ENCODE measurements around the gene CDK13. TPM values are rescaled to one million over a fixed set of nuclear protein-coding genes. Genes with fewer than 3 reads are reported as not detected.

The CDK13 gene
- total RNA-seq, 1 donor from 2014 or later = 68.6 TPM

DNA sequence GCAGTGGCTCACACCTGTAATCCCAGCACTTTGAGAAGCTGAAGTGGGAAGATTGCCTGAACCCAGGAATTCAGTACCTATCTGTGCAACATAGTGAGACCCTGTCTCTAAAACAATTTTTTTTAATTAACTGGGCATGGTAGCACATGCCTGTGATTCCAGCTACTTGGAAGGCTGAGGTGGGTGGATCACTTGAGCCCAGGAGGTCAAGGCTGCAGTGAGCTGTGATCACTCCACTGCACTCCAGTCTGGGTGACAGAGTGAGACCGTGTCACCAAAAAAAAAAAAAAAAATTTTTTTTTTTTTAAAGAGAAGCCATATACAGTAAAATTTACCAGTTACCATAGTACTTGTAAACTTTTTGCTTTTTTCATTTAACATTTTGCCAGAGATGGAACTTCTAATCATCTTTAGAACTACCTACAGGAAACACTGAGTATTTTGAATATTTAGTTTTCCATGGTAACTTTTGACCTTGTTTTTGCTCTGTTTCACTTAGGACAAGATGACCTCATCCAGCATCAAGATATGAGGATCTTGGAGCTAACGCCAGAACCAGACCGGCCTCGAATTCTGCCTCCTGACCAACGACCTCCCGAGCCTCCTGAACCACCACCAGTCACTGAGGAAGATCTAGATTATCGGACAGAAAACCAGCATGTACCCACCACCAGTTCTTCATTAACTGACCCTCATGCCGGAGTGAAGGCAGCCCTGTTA is 143.7 kb downstream of the CDK13 start:
- Histone ChIP-seq H3K36me3 (peaks cover 28 to 59% of the 10 kb centered on the region in 2 donors), H3K27me3 (no peaks in the 10 kb centered on the region), H3K4me3 (no peak overlapping the region), H3K27ac (no peak overlapping the region), H3K9me3 (no peaks in the 10 kb centered on the region), H3K4me1 (peaks cover 0 to 3% of the 10 kb centered on the region in 2 donors)
- intact Hi-C loops (cut with DNase I) = no loop called here
- TF ChIP-seq, protein P1, sequence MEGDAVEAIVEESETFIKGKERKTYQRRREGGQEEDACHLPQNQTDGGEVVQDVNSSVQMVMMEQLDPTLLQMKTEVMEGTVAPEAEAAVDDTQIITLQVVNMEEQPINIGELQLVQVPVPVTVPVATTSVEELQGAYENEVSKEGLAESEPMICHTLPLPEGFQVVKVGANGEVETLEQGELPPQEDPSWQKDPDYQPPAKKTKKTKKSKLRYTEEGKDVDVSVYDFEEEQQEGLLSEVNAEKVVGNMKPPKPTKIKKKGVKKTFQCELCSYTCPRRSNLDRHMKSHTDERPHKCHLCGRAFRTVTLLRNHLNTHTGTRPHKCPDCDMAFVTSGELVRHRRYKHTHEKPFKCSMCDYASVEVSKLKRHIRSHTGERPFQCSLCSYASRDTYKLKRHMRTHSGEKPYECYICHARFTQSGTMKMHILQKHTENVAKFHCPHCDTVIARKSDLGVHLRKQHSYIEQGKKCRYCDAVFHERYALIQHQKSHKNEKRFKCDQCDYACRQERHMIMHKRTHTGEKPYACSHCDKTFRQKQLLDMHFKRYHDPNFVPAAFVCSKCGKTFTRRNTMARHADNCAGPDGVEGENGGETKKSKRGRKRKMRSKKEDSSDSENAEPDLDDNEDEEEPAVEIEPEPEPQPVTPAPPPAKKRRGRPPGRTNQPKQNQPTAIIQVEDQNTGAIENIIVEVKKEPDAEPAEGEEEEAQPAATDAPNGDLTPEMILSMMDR (IDR thresholded peaks at IDR 0.05) = no peak
- no peak for DNase-seq (ENCODE audit: low spot score in 2 of 2)

DNA sequence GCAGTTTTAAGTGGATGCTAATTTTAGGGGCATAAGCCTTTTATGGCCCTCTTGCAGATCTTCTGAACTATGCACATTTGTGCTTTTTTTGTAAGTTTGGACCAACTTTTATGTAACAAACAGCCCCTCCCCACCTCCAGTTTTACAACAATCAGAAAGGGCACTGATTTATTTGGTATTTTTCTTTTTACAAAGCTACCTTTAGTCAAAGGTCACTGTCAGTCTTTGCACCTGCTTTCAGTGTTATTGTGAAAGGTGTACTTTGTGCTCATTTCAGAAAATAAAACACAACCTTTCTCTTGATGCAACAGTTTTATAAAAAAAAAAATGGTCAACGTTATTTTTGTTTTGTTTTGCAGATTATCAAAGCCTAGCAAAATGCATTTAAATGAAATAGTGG is 145.2 kb downstream of the CDK13 start:
- TF ChIP-seq, protein P1 (IDR thresholded peaks at IDR 0.05) = no peak
- Histone ChIP-seq H3K36me3 (peaks cover 21 to 44% of the 10 kb centered on the region in 2 donors), H3K4me1 (peaks cover 0 to 3% of the 10 kb centered on the region in 2 donors), H3K9me3 (no peaks in the 10 kb centered on the region), H3K4me3 (no peak overlapping the region), H3K27me3 (no peaks in the 10 kb centered on the region), H3K27ac (no peak overlapping the region)
- intact Hi-C loops (cut with DNase I) = no loop called here
- DNase-seq (ENCODE audit: low spot score in 2 of 2) = no peak

DNA sequence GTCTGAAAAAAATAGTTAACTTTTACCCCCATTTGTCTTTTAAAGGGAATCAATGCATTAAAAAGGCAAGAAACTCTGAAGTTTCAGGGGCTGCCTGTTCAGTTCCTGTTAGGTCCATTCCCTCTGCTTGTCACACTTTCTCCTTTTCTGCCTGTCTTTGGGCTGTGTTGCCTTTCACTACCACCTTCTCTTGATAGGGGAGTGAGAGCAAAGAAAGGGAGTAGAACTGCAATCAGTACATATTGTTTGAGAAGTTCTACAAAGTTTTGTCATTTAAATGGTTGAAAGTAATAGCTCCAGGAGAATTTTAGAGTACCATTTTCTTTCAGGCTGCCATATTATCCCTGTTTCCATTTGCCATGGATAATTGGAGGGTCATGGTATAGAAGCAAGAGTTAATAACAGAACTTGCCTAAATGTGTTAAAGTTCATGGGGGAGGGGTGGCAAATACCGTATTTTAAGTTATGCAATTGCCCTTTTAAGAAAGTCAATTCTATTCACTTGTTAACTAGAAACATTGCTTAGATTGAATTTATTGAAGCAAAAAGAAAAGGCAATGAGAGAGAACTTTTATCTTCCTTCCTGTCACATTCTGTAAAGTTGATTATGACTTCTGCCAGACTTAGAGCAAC is 145.8 kb downstream of the CDK13 start:
- no peak for DNase-seq (ENCODE audit: low spot score in 2 of 2)
- Histone ChIP-seq H3K4me3 (no peak overlapping the region), H3K27me3 (no peaks in the 10 kb centered on the region), H3K9me3 (no peaks in the 10 kb centered on the region), H3K27ac (no peak overlapping the region), H3K4me1 (peaks cover 0 to 3% of the 10 kb centered on the region in 2 donors), H3K36me3 (peaks cover 18 to 39% of the 10 kb centered on the region in 2 donors)
- intact Hi-C loops (cut with DNase I) = no loop called here
- TF ChIP-seq, protein P1 (IDR thresholded peaks at IDR 0.05) = no peak

DNA sequence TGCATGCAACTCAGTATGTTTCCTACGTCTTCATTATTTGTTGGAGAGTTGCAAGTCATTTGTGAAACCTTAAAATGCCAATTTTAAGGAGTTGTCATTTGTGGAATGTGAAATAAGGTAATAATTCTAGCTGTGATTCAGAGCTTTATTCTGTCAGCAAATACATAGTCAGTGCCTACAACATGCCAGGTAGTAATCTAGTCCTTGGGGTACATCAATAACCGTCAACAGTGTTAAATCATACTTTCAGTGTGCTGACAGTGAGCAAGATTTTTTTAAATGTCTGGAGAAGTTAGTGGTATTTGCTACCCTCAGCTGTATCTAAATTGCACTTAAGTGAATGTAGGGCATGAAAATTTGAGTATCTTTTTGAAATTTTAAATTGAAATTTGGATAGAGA is 147.7 kb downstream of the CDK13 start:
- TF ChIP-seq, protein P1 (IDR thresholded peaks at IDR 0.05) = no peak
- DNase-seq (ENCODE audit: low spot score in 2 of 2) = no peak
- intact Hi-C loops (cut with DNase I) = no loop called here
- H3K27ac ChIP-seq = no peak overlapping the region
- H3K27me3 ChIP-seq = no peaks in the 10 kb centered on the region
- H3K4me3 ChIP-seq = no peak overlapping the region
- no peaks in the 10 kb centered on the region for H3K9me3 ChIP-seq
- peaks cover 16 to 28% of the 10 kb centered on the region in 2 donors for H3K36me3 ChIP-seq
- peaks cover 0 to 8% of the 10 kb centered on the region in 2 donors for H3K4me1 ChIP-seq

GRCh38 chr7:40098810-40099209 is 148.8 kb downstream of the CDK13 start:
- H3K27ac ChIP-seq = peak overlapping the region in 1 of 2 donors; percentile 25
- H3K9me3 ChIP-seq = no peaks in the 10 kb centered on the region
- peaks cover 0 to 8% of the 10 kb centered on the region in 2 donors for H3K4me1 ChIP-seq
- TF ChIP-seq, protein P1 (IDR thresholded peaks at IDR 0.05) = no peak
- intact Hi-C loops (cut with DNase I) = no loop called here
- no peak for DNase-seq (ENCODE audit: low spot score in 2 of 2)
- H3K36me3 ChIP-seq = peaks cover 9 to 17% of the 10 kb centered on the region in 2 donors
- no peak overlapping the region for H3K4me3 ChIP-seq
- no peaks in the 10 kb centered on the region for H3K27me3 ChIP-seq
